Measurements from ENCODE around the gene PDPN.

- TF ChIP-seq POLR2A (IDR thresholded peaks at IDR 0.05): no peak
- TF ChIP-seq, protein P1, sequence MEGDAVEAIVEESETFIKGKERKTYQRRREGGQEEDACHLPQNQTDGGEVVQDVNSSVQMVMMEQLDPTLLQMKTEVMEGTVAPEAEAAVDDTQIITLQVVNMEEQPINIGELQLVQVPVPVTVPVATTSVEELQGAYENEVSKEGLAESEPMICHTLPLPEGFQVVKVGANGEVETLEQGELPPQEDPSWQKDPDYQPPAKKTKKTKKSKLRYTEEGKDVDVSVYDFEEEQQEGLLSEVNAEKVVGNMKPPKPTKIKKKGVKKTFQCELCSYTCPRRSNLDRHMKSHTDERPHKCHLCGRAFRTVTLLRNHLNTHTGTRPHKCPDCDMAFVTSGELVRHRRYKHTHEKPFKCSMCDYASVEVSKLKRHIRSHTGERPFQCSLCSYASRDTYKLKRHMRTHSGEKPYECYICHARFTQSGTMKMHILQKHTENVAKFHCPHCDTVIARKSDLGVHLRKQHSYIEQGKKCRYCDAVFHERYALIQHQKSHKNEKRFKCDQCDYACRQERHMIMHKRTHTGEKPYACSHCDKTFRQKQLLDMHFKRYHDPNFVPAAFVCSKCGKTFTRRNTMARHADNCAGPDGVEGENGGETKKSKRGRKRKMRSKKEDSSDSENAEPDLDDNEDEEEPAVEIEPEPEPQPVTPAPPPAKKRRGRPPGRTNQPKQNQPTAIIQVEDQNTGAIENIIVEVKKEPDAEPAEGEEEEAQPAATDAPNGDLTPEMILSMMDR (IDR thresholded peaks at IDR 0.05): no peak
Observed at GRCh38 chr1:13600762-13601453, 17.3 kb downstream of the PDPN start.
